GM12878 (cell line): ENCODE data around the gene WIPF2. TPM values are rescaled to one million over a fixed set of nuclear protein-coding genes. Genes with fewer than 3 reads are reported as not detected.

Source experiments
- CREB1 ChIP-seq: IDR thresholded peaks from 2 replicates; pipeline ENCODE4 v1.6.1; 2012; ENCODE audit warnings: low read depth, mild to moderate bottlenecking, inconsistent platforms
- E2F8 ChIP-seq: fragments of 450-650 bp; IDR thresholded peaks from 2 replicates; pipeline ENCODE4 v1.6.1; 2018; ENCODE audit warnings: mild to moderate bottlenecking, low read depth, moderate library complexity; ENCODE audit not compliant: partially characterized antibody
- FOXK2 ChIP-seq: fragments of 450-650 bp; IDR thresholded peaks from 2 replicates; pipeline ENCODE4 v1.6.1; 2017; ENCODE audit warnings: mild to moderate bottlenecking, moderate library complexity
- MEF2B ChIP-seq: fragments of 450-650 bp; IDR thresholded peaks from 2 replicates; pipeline ENCODE4 v1.6.1; 2018; ENCODE audit warnings: mild to moderate bottlenecking, moderate library complexity; ENCODE audit not compliant: partially characterized antibody, poor library complexity, severe bottlenecking
- NFYA ChIP-seq: IDR thresholded peaks from 2 replicates; pipeline ENCODE4 v1.6.1; 2011; ENCODE audit warnings: low read depth, mild to moderate bottlenecking, low read length, improper control_type of control experiment, borderline replicate concordance
- POLR2AphosphoS2 ChIP-seq: IDR thresholded peaks from 2 replicates; pipeline ENCODE4 v1.6.1; 2011; ENCODE audit warnings: low read depth, mild to moderate bottlenecking, low read length, improper control_type of control experiment, moderate library complexity
- RAD21 ChIP-seq: IDR thresholded peaks from 2 replicates; pipeline ENCODE4 v1.6.1; 2011; ENCODE audit warnings: mild to moderate bottlenecking, low read depth, low read length, moderate library complexity; ENCODE audit not compliant: insufficient read depth
- RAD51 ChIP-seq: fragments of 450-650 bp; IDR thresholded peaks from 2 replicates; pipeline ENCODE4 v1.6.1; 2016; ENCODE audit warnings: moderate library complexity, mild to moderate bottlenecking, inconsistent platforms
- RCOR1 ChIP-seq: conservative IDR thresholded peaks from 2 replicates; pipeline ENCODE4 v1.6.1; 2012; ENCODE audit warnings: low read depth, low read length, improper control_type of control experiment
- REST ChIP-seq: IDR thresholded peaks from 2 replicates; pipeline ENCODE4 v1.6.1; 2012; ENCODE audit warnings: mild to moderate bottlenecking, low read depth, low read length
- SKIL ChIP-seq: fragments of 450-650 bp; IDR thresholded peaks from 2 replicates; pipeline ENCODE4 v1.6.1; 2017; ENCODE audit warnings: mild to moderate bottlenecking, low read depth, inconsistent platforms; ENCODE audit not compliant: poor library complexity, severe bottlenecking
- TCF12 ChIP-seq: IDR thresholded peaks from 2 replicates; pipeline ENCODE4 v1.6.1; 2011; ENCODE audit warnings: low read depth, mild to moderate bottlenecking, low read length
- ZNF207 ChIP-seq: fragments of 450-650 bp; IDR thresholded peaks from 2 replicates; pipeline ENCODE4 v1.6.1; 2014; ENCODE audit warnings: antibody characterized with exemption, mild to moderate bottlenecking, borderline replicate concordance
- ZNF24 ChIP-seq: fragments of 450-650 bp; IDR thresholded peaks from 2 replicates; pipeline ENCODE4 v1.6.1; 2017; ENCODE audit warnings: antibody characterized with exemption, mild to moderate bottlenecking
- ZNF687 ChIP-seq: fragments of 450-650 bp; IDR thresholded peaks from 2 replicates; pipeline ENCODE4 v1.6.1; 2017; ENCODE audit warnings: mild to moderate bottlenecking, moderate library complexity
- polyA plus RNA-seq, 11 experiments: library from polyadenylated mRNA; depleted of rRNA in 4 of 11; unstranded in 6 of 11; stranded (reverse) in 5 of 11; fragments of >200 nt; fragmentation: Nextera tagmentation in 4 of 11; fragmentation: Illumina TruSeq in 1 of 11; extraction: Ambion mirVana in 4 of 11; extraction: Trizol in 1 of 11; gene quantifications; 1 replicate in 1 of 11; 2 replicates in 10 of 11; pipeline versions ENCODE4 v1.2.1 to v1.2.3, GENCODE V29; 2011 to 2016; ENCODE audit warnings: inconsistent platforms in 2 of 11, missing spikeins in 2 of 11, low read depth in 1 of 11
- total RNA-seq, 4 experiments: library from RNA; depleted of rRNA in 3 of 4; stranded (reverse); fragments of >200 nt in 3 of 4; fragmentation: Illumina TruSeq in 1 of 4; extraction: Trizol in 1 of 4; gene quantifications; 2 replicates each; pipeline versions ENCODE4 v1.2.1 to v1.2.3, GENCODE V29; 2013 to 2021

The WIPF2 gene
- total and polyA plus RNA-seq, 10 of the 15 experiments (the other 5 are each of a cell fraction or from before 2014, with no cell fraction given), result 4.2 to 20.8 (median 7.1) TPM

GRCh38 chr17:40191237-40192208 is 27.6 kb upstream of the WIPF2 start (continued):
- TF ChIP-seq E2F8 (no peak), CREB1 (0 out of 2 replicates have a peak, but pooled peaks have one; percentile 15), MEF2B (peak; percentile 25), TCF12 (no peak), FOXK2 (no peak), ZNF207 (0 out of 2 replicates have a peak, but pooled peaks have one; percentile 39), REST (no peak), ZNF687 (no peak), RCOR1 (no peak), SKIL (peak; percentile 23), NFYA (no peak), RAD21 (peak; percentile 50; the same call in 1 of the 2 replicates), RAD51 (no peak), ZNF24 (no peak), POLR2AphosphoS2 (no peak)
